NCI-H2227 (cell line): ENCODE measurements around the gene ZNF594.
"Not testable (repeated sequence)": the region's sequence is repeated elsewhere in the genome, so short reads cannot be mapped to it uniquely, and the experiment has no call there.

Experiments
- DNase-seq: peaks from one replicate; lab custom pipeline; 2025; ENCODE audit not compliant: unreplicated experiment; lab: John Stamatoyannopoulos, UW

Gene ZNF594

GRCh38 chr17:5203178-5203907, 11.7 kb upstream of the ZNF594 start:
- DNase-seq: no peak

DNA sequence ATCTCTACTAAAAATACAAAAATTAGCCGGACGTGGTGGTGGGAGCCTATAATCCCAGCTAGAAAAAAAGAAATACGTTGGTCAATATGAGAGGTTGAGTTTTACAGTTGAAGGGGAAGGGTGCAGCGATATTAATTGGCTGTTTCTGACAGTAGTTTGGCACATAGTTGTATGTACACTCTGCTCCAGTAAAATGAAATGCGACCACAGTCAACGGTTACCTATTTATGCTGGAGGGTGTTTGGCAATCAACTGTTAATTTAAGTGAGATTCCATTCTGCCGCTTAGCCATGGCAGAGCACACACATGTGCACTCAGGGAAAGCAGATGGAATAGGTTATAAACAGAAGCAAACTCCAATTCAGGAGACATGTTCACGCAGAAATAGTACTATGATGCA, 9.3 kb upstream of the ZNF594 start:
- no peak for DNase-seq

DNA sequence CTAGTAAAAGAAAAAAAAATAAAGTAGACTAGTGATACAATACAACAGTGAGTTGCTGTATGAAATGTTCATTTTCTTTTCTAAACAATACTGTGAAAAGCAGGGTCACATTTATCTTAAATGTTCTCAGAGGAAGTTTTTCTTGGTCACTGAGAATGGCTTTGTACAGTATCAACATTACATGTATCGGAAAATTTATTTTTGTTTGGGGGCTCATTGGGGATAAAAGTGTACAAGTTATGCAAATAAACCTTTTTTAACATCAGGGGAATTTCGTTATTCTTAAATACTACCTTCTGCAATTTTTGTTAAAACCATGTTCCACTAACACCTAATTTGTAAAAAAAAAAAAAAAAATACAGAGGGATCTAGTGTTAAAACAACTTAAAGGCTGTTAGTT, 8.7 kb upstream of the ZNF594 start:
- DNase-seq: no peak

DNA sequence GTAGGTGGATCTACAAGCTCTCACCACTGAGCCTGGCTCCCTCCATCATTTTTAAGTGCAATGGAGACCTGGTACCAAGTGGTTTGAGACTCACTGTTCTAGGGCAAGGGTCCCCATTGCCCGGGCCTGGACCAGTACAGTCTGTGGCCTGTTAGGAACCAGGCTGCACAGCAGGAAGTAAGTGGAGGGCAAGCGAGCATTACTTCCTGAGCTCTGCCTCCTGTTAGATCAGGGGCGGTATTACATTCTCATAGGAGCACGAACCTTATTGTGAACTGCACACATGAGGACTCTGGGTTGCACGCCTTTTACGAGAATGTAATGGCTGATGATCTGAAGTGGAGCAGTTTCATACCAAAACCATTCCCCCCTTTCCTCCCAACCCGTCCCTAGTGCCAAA, 6.8 kb upstream of the ZNF594 start:
- DNase-seq: no peak

DNA sequence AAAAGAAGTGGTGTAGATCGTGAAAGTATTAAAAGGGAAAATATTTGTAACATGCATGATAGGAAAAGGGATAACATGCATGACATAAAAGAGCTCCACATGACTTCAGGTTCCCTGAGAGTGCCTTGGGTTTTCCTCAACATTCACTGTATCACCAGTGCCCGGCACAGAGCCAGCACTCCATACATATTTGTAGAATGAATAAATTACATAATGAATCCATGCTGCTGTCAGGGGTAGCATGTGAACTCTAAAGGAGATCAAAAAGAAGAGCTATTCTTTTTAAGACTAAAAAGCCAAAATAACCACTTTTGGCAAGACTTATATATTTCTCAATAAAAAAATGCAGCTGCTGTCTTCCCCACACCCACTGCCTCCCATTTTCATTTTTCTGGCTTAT, 2.7 kb upstream of the ZNF594 start:
- DNase-seq: no peak

GRCh38 chr17:5184288-5184687, 7.4 kb downstream of the ZNF594 start:
- DNase-seq: no peak

DNA sequence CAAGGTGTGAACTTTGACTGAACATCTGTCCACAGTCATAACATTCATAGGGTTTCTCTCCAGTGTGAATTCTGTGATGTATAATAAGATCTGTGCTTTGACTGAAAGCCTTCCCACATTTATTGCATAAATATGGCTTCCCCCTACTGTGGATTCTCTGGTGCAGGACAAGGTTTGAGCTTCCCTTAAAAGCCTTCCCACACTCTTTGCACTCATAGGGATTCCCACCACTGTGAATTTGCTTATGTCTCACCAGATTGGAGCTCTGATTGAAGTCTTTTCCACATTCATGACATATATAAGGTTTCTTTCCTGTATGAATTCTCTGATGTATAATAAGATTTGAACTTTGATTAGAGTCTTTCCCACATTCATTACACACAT, 8.3 kb downstream of the ZNF594 start:
- DNase-seq: no peak

DNA sequence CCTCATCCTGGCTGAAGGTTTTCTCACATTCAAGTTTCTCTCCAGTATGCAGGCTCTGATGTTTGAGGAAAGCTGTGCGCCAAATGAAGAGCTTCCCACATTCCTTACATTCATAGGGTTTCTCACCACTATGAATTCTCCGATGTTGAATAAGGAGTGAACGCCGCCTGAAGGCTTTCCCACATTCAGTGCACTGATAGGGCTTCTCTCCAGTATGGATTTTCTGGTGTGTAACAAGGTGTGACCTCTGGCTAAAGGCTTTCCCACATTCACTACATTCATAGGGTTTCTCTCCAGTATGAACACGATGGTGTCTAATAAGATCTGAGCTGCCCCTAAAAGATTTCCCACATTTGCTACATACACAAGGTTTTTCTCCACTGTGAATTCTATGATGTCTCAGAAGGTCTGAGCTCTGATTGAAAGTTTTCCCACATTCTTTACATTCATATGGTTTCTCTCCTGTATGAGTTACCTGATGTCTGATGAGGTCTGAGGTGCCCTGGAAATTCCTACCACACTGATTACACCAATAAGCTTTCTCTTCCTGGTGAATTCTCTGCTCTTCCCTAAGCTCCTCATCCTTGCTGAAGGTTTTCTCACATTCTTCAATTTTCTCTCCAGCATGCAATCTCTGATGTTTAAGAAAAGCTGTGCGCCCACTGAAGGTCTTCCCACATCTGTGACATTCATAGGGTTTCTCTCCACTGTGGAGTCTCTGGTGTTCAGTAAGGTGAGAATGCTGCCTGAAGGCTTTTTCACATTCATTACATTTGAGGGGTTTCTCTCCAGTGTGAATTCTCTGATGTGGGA, 8.9 kb downstream of the ZNF594 start:
- no peak for DNase-seq

DNA sequence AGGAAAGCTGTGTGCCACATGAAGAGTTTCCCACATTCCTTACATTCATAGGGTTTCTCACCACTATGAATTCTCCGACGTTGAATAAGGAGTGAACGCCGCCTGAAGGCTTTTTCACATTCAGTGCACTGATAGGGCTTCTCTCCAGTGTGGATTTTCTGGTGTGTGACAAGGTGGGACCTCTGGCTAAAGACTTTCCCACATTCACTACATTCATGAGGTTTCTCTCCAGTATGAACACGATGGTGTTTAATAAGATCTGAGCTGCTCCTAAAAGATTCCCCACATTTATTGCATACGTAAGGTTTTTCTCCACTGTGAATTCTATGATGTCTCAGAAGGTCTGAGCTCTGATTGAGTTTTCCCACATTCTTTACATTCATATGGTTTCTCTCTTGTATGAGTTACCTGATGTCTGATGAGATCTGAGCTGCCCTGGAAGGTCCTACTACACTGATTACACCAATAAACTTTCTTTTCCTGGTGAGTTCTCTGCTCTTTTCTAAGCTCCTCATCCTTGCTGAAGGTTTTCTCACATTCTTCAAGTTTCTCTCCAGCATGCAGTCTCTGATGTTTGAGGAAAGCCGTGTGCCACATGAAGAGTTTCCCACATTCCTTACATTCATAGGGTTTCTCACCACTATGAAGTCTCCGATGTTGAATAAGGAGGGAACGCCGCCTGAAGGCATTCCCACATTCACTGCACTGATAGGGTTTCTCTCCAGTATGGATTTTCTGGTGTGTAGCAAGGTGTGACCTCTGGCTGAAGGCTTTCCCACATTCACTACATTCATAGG, 10.0 kb downstream of the ZNF594 start:
- no peak for DNase-seq

- DNase-seq: no peak
These were observed 12.7 kb downstream of the ZNF594 start for GRCh38 chr17:5179003-5179402.

GRCh38 chr17:5175027-5175426, 16.6 kb downstream of the ZNF594 start:
- DNase-seq: not testable (repeated sequence)

DNA sequence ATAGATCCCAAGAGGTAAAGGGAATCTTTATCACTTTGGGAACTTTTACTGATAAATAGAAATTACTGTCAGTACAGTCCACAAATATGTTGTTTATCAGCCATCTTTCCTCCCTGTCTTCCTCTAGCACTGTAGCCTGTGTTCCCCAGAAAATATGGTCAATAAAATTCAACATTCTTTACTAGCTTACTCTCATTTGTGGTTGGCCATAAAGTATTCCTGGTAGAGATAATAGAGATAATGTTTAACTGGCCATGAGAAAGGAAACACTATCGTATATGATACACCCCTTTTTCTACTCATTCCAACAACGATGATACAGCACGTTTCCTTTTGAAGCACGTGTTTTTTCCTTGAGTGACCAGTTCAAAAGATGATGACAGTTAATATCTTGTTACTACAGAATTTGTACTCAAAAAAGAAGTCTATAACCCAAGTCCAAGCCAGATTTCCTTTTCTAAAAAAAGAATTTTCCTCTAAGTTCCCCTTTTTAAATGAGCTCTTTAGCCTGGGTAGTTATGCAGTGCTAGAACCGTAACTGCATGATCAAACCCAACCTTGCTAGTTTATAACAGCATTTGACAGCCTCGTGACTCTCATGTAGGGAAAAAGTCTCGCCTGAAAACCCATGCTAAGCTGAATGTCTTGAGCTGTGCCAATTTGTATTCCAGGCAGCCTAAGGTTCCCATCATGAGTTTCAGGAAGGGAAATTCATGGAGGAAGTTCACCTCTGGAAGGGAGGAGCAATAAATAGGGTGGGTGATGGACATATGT, 25.7 kb downstream of the ZNF594 start:
- not testable (repeated sequence) for DNase-seq

DNA sequence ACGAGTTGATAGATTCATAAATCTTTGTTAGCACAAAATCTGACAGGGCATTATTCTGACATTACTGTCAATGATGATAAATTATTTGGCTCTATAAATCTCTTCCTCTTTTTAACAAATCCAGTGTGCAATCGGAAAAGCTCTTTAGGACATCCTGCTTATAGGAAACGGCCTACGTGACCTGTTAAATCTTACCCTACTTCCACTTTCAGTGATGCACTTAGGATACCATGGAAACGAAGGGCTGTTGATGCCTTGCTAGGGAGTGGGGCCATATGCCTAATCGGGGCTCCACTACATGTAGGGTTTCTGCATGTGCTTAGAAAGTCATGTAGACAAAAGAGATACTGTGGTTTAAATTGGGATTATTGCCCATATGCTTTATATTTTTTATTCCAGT, 27.2 kb downstream of the ZNF594 start:
- no peak for DNase-seq

DNA sequence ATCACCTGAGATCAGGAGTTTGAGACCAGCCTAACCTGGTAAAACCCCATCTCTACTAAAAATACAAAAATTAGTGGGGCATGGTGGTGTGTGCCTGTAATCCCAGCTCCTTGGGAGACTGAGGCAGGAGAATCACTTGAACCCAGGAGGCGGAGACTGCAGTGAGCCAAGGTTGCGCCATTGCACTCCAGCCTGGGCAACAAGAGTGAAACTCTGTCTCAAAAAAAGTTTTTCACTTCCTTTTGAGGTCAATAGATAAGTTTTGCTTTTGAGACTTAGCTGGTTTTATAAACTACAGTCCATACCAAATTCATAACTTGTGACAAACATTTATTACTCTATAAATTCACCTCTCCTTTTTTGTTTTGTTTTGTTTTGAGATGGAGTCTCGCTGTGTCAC, 29.9 kb downstream of the ZNF594 start:
- not testable (repeated sequence) for DNase-seq

DNA sequence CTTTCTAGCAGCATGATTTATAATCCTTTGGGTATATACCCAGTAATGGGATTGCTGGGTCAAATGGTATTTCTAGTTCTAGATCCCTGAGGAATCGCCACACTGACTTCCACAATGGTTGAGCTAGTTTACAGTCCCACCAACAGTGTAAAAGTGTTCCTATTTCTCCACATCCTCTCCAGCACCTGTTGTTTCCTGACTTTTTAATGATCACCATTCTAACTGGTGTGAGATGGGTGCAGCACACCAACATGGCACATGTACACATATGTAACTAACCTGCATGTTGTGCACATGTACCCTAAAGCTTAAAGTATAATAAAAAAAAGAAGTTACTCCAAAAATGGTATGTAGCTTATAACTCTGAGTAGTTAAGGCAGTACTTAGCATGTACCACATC, 31.0 kb downstream of the ZNF594 start:
- DNase-seq: not testable (repeated sequence)

DNA sequence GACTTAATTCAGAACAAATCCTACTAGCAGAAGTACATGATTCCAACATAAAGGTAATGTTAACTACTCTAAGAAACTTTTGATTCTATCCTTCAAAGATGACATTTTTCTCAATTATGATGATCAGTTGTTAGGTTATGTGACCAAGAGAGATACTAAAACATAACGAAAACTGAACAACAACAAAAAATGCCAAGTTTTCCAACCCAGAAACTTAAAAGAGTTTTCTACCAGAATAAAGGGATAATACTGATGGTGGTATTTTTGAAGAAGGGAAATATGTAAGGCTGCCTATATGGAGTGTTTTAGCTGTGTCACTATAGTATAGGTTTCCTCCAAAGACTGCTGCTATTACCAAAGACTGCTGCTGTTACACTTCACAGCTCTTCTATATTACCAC, 45.5 kb downstream of the ZNF594 start:
- DNase-seq: not testable (repeated sequence)

DNA sequence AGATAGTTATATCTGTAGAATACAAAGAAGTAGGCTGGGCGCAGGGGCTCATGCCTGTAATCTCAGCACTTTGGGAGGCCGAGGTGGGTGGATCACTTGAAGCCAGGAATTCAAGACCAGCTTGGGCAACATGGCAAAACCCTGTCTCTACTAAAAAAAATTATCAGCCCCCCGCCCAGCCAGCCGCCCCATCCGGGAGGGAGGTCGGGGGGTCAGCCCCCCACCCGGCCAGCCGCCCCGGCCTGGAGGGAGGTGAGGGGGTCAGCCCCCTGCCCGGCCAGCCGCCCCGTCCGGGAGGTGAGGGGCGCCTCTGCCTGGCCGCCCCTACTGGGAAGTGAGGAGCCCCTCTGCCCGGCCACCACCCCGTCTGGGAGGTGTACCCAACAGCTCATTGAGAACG, 48.8 kb downstream of the ZNF594 start:
- DNase-seq: not testable (repeated sequence)

DNA sequence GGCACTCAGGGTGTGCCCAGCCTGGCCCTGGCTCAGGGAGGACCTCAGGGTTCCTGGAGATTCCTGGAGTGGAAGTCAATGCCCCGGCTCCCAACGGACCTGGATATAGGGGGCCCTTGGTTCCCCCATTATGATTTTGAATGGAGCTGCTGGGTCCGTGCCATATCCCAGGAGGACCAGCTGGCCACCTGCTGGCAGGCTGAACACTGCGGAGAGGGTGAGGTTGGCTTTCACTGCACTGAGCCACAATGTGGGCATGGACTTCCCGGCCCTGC, 52.3 kb downstream of the ZNF594 start:
- no peak for DNase-seq

DNA sequence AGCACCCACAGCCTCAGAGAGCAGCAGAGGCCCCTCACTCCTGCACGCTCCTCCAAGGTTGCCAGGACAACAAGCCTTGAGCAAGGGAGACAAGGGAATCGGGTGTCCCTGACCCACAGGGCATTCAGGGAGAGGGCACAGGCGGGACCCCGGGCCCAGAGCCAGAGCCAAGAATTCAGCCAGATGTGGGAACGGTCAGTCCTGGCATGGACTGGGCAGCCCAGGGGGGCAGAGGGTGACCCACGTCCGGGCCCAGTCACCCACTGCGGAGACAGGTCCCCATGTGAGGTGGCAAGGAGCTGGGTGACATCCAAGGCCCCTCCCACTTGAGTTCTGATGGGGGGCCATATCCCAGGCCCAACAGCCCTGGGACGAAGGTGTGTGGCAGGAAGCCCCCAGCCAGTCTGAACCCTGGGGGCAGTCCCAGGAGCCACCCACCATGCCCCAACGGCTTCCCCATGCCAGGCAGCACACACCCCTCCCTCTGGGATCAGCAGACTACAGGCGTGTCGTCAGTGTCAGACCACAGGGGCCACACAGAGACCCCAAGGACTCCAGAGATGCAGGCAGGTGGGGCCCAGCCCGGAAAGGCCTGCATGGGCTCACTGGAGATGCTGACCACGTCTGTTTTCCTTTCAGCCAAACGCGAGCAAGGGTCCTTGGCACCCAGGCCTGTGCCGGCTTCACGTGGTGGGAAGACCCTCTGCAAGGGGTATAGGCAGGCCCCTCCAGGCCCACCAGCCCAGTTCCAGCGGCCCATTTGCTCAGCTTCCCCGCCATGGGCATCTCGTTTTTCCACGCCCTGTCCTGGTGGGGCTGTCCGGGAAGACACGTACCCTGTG, 52.8 kb downstream of the ZNF594 start:
- no peak for DNase-seq

DNA sequence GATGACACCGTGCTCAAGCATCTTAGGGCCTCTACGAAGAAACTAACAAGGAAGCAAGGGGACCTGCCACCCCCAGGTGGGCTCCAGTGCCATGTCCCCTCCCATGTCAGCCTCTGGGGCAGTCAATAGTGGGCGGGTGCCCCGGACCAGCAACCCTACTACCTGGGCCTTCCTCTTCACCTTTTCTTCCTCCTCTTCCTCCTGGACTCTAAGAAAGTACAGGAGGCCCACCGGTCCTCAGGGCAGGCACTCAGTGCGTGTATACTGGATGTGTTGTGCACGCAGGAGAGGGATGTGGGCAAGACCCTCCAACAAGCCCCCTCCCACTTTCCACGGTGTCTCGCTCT, 53.5 kb downstream of the ZNF594 start:
- DNase-seq: not testable (repeated sequence)
